Ishikawa (cell line): ENCODE measurements around the gene RTN1.

Experiments used
- REST ChIP-seq: IDR thresholded peaks from 2 replicates; pipeline ENCODE4 v1.6.1; 2012; ENCODE audit warnings: low read depth, mild to moderate bottlenecking
- TAF1 ChIP-seq: IDR thresholded peaks from 2 replicates; pipeline ENCODE4 v1.6.1; 2012; ENCODE audit warnings: low read depth, mild to moderate bottlenecking
- TCF12 ChIP-seq: IDR thresholded peaks from 2 replicates; pipeline ENCODE4 v1.6.1; 2012; ENCODE audit warnings: low read depth
- USF1 ChIP-seq: IDR thresholded peaks from 2 replicates; pipeline ENCODE4 v1.6.1; 2012
- YY1 ChIP-seq: IDR thresholded peaks from 2 replicates; pipeline ENCODE4 v1.6.1; 2012; ENCODE audit warnings: low read depth

- no peak for TF ChIP-seq YY1
- no peak for TF ChIP-seq TAF1
- TF ChIP-seq TCF12 = no peak
- no peak for TF ChIP-seq REST
- no peak for TF ChIP-seq USF1
These were observed 53.6 kb downstream of the RTN1 start for GRCh38 chr14:59816941-59817340.
